Epidermal melanocyte (primary cell): ENCODE measurements around the gene TBC1D17.

Source experiments
- DNase-seq: peaks from one replicate; pipeline ENCODE4 v3.0.0; 2011; ENCODE audit warnings: low spot score; ENCODE audit not compliant: insufficient read length

Gene TBC1D17

GRCh38 chr19:49847731-49848696 lies 29.5 kb upstream of the TBC1D17 start:
- DNase-seq = no peak

DNA sequence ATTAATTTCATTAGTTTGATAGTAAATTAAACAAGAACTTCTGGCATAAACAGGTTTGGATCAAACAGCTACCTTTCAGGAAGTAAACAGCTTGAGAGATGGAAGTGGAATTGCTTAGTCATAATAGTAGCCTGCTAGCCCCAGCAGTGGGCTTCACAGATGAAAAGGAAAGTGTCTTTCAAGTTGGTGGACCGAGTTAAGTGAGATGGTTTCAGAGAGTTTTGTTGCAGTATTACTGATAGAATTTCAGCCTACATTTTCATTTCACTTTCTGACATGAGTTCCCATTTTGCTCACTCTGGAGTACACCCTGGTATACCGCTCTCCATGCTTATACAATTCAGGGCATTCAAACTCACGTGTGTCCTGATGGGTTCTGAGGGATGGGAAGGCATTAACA lies 28.6 kb upstream of the TBC1D17 start:
- DNase-seq = no peak

GRCh38 chr19:49849433-49850220 lies 27.9 kb upstream of the TBC1D17 start:
- no peak for DNase-seq

- DNase-seq = no peak
These were observed 27.3 kb upstream of the TBC1D17 start for GRCh38 chr19:49850221-49850486.

GRCh38 chr19:49850487-49851342 lies 26.8 kb upstream of the TBC1D17 start, which contains the start of gene PTOV1:
PTOV1 (plus strand) TSS chr19:49851159.
- DNase-seq = peak; percentile 95

GRCh38 chr19:49851456-49852259 lies 25.8 kb upstream of the TBC1D17 start:
- DNase-seq = no peak

DNA sequence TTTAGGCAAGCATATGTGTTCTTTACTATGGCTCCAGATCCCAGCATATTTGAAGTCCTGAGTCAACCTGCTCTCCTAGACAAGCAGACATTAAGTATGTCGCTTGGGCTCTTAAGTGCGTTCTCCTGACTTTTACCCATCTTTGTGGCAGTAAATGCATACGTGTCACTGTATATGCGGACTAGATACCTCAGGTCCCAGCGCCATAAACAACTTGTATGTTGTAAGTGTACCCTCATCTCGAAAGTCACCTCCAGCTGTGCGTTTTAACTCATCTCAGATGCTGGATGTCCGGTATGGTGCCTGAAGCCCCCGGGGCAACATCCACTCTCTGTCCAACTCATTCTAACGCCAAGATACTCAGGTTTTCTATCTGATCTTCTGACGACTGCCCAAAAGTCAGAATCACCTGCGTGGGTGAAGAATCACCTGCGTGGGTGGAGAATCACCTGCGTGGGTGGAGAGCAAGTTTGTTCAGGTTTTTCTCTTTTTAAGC lies 24.8 kb upstream of the TBC1D17 start:
- DNase-seq = no peak

GRCh38 chr19:49853852-49854377 lies 23.6 kb upstream of the TBC1D17 start:
- DNase-seq = no peak

GRCh38 chr19:49854378-49855263 lies 22.9 kb upstream of the TBC1D17 start:
- no peak for DNase-seq

DNA sequence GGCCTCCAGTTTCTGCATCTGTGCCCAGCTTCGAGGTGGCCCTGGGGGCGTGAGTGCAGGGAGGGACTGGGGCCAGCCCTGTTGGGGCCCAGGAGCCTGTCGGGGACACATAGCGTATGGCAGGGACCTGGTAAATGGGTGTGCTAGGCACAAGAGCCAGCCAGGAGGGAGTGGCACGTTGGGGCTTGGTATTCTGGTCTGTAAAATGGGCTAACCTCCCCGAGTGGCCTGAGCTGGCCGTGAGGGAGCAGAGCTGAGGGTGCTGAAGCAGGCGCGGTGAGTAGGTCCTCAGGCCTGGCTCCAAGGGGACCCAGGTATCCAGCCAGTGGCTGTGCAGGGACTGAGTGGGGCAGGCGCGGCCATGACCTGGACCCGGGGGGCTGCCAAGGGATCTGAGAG lies 22.2 kb upstream of the TBC1D17 start:
- DNase-seq = no peak

GRCh38 chr19:49855676-49856573 lies 21.6 kb upstream of the TBC1D17 start:
- no peak for DNase-seq

GRCh38 chr19:49856574-49857021 lies 20.9 kb upstream of the TBC1D17 start:
- no peak for DNase-seq

DNA sequence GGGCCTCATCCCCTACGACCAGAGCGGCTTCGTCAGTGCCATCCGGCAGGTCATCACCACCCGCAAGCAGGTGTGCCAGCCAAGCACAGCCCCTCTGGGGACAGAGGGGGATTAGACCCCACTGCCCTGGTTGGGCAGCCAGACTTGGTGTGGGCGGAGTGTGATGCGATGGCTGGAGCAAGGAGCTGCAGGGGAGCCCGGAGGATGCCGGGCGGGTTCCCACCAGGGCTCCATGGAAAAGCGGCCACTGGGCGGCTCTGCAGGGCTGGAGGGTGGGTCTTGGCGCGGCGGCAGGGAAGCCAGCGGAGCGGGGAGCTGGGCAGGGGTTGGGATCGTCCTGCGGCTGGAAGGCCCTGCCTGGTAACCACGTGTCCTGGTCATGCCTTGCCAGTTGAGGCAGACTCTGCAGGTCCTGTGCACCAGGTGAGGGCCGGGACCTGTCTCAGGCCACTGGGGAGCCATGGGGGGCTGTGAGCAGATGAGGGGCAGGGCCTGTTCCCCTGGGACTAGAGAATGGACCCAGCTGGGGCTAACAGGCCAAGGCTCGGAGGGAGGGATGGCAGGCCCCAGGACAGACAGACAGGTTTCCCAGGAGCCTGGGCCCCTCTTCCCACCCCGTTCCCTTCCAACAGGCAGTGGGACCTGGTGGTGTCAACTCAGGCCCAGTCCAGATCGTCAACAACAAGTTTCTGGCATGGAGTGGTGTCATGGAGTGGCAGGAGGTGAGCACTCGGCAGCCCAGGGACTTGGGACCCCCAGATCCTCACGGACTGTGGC lies 20.3 kb upstream of the TBC1D17 start:
- DNase-seq = no peak

DNA sequence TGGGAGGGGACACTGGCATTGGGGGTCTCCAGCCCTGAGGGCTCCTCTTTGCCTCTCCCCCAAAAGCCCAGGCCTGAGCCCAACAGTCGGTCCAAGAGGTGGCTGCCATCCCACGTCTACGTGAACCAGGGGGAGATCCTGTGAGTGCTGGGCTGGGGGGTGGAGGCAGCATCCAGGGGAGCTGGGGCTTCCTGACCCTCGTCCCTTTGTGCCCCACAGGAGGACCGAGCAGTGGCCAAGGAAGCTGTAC lies 19.7 kb upstream of the TBC1D17 start:
- DNase-seq = no peak

GRCh38 chr19:49858088-49858985 lies 19.2 kb upstream of the TBC1D17 start:
- no peak for DNase-seq

GRCh38 chr19:49859682-49860335 lies 17.7 kb upstream of the TBC1D17 start:
- no peak for DNase-seq
